GM21515 (cell line): ENCODE measurements around the gene SALL3.
A peak's percentile ranks its signal among the peaks of the same experiment; 100 is the strongest.

Source experiments
- ATAC-seq: cut with Tn5 transposase; IDR thresholded peaks from one replicate; pipeline ENCODE4 v1.9.1; 2021; ENCODE audit not compliant: unreplicated experiment

The SALL3 gene

DNA sequence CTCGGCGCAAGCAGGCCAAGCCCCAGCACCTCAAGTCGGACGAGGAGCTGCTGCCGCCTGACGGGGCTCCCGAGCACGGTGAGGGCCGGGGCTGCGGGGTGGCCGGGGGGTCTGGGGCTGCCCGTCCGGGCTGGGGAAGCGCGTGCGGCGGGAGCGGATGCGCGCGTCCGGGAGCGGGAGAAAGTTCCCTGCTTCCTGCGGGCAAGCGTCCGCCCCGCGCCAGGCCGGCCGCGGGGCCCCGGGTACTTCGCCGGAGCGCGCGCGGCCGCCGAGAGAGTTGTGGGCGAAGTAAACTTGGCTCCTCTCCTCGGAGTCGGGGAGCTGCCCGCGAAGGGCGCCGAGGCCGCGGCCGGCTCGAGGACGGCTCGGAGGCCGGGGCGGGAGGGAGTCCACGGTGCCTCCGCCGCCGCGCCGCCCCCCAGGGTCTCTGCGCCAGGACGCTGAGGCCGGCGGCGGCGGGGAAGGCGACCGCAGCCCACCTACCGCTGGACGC, 707 bp downstream of the SALL3 start:
- no peak for ATAC-seq

DNA sequence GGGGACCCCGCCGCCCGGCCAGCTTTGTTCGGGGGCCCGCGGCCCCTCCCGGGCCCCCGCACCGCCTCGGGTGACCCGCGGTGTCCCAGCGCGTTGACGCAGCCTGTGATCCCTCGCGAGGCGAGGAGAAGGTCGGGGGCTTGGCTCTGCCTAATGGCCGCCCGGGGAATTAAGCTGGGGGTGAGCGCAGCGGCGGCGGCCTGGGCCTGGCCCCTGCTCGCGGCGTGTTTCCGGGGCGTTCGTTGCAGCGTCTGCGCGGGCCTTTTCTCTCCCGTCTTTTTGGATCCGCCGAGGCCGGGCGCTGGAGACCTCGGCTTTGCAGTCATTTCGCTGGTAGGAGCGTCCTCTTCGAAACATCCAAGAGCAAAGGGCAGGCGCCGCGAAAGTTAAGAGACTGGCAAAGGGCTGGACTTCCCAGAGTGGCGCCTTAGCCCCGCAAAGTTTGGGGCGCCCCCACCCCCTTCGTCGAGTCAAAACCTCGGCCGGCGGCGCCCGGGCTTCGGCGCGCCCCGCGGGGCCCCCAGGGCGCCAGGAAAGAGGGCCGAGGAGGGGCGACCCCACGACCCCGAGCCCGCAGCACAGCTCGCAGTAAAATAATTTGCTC, 1.3 kb downstream of the SALL3 start:
- ATAC-seq: no peak

DNA sequence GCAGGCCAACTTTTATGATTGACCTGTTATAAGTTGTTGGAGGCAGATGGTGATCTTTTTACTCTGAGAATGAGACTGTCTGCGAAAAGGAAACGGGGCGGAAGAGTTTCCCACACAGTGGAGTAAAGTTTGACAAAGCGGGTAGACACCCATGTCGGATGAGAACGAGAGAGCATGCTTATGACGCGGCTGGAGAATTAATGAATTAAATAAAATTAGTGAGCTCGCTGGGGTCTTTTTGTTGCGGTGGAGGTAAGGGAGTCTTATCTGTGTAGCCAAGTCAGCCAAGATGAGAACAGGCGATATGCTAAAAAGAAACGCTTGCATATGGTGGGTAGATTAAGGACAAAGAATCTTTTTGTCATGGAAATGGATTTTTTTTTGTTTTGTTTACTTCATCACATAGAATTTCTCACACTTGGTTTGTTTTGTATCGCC, 1.8 kb downstream of the SALL3 start:
- no peak for ATAC-seq

DNA sequence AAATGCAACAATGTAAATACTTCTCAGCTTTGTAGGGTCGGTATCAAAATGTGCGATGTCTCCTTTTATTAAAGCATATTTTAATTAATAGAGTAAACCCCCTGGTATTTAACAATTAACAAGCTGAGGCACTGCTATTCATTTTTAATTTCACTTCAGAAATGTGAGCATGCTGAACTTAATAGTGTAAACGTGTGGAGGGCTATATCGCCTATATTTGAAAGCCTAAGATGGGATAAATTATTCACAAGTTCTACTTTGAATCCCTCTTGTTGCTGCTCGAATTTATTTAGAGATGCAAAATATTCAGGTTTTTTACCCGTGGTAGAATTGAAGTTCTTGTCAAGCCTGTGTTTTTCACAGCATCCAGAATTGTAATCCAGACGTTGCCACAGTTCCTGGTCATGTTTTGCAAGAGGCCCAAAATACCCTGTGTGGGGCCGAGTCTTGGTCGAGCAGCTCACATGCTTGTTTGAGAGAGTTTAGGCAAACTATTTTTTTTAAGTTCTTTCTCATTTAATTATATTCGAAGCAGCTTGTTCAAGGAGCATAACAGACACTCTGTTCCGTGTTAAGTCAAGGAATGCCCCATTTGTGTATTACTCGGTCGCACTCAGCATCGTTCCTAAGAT, 2.5 kb downstream of the SALL3 start:
- ATAC-seq: no peak

DNA sequence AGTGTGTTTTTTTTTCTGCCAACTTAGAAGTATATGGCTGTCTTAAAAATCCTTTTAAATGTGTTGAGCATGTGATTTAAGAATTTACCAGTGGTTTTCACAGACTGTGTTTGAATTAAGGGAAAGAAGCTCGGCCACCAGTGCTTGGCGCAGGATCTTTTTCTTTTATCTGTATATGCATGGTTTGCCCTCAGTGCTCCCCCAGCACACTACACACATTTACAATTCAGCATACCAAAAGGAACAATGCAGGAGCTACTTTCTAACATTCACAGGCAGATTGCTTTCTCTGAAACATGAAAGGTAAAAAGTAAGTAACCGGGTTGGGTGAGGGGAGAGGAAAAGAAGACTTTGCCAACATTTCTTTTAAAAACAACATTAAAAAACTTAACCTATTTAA, 3.9 kb downstream of the SALL3 start:
- no peak for ATAC-seq

DNA sequence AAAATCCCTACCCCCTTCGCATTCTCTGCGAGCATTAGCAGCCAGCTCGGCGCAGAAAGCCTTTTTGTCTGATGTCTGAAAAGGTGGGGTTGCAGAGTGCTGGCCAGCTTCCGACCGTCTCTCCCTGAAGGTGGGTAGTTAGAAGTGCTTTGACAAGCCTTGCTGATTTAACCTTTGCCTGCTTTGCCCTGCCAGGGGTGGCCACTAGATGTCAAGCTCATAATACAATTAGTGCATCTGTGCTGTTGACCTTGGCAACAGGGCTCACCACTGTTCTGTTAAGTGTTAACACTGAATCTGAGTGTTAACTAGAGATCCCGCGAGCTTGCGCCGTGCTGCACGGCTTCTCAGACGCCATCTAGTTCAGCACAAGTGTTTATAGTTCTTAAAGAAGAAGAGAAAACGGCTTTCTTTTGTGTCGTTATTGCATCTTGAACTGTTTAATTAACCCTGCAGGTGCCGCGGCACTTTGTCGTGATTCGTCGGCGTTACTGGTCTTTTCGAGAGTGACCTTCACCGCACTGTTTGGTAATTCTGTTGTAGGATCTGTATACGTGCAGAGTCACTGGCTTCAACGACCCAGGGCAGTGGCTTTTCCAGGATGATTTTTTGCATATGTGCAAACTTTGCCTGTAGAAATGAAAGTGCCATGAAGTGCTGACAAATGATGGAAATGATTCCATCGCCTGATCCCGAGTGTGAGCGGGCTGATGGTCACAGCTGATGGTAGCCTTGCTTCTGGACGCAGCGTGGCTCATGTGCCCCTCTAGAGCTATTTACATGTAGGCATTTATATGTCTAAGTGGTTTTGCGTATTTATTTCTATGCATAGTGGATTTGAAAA, 5.5 kb downstream of the SALL3 start:
- ATAC-seq: peak; percentile 72

DNA sequence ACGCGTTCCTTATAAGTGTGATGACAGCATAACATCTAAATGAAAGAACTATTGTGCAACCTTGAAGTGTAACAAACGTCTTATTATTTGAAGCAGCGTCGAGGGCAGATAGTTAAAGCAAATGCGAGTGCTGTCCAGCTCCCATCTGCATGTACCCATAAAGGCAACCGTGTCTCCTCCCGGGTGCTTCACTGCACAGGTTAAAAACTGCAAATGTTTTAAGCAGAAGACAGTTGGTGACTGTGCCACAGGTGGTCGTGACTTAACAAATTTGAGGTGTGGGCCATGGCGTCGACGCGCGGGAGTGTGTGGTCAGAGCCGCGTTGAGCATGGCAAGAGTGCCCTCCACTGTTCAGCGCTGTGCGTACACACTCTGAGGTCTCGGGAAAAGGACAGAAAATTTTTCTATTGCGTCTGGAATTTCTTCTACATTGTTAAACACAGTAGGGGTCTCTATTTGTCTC, 6.4 kb downstream of the SALL3 start:
- no peak for ATAC-seq

DNA sequence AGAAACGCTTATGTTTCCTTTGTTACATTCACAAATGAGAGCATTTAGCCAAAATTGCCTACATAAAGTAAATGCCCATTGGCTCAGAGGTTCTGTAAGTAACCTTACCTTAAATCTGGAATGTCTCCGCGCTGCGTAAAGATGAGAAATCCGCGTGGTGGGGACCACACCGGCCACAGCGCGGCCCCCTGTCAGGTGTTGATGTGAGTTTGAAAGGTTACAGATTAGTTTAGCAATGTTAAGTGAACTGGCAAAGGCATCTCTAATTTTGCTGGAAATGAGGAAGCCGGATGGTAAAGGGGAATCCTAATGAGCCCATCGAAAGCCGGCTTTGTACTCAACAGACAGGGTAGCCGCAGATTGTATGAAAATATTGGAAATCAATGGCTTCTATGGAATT, 11.8 kb downstream of the SALL3 start:
- no peak for ATAC-seq

DNA sequence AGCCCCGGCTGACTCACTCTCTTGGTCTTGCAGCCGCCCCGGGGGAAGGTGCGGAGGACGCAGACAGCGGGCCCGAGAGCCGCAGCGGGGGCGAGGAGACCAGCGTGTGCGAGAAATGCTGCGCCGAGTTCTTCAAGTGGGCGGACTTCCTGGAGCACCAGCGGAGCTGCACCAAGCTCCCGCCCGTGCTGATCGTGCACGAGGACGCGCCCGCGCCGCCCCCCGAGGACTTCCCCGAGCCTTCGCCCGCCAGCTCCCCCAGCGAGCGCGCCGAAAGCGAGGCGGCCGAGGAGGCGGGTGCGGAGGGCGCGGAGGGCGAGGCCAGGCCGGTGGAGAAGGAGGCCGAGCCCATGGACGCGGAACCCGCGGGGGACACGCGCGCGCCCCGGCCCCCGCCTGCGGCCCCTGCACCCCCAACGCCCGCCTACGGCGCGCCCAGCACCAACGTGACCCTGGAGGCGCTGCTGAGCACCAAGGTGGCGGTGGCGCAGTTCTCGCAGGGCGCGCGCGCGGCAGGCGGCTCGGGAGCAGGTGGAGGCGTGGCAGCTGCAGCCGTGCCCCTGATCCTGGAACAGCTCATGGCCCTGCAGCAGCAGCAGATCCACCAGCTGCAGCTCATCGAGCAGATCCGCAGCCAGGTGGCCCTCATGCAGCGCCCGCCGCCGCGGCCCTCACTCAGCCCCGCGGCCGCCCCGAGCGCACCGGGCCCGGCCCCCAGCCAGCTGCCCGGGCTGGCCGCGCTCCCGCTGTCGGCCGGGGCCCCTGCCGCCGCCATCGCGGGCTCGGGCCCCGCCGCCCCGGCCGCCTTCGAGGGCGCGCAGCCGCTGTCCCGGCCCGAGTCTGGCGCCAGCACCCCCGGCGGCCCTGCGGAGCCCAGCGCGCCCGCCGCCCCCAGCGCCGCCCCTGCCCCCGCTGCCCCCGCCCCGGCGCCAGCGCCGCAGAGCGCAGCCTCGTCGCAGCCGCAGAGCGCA, 12.7 kb downstream of the SALL3 start:
- no peak for ATAC-seq

DNA sequence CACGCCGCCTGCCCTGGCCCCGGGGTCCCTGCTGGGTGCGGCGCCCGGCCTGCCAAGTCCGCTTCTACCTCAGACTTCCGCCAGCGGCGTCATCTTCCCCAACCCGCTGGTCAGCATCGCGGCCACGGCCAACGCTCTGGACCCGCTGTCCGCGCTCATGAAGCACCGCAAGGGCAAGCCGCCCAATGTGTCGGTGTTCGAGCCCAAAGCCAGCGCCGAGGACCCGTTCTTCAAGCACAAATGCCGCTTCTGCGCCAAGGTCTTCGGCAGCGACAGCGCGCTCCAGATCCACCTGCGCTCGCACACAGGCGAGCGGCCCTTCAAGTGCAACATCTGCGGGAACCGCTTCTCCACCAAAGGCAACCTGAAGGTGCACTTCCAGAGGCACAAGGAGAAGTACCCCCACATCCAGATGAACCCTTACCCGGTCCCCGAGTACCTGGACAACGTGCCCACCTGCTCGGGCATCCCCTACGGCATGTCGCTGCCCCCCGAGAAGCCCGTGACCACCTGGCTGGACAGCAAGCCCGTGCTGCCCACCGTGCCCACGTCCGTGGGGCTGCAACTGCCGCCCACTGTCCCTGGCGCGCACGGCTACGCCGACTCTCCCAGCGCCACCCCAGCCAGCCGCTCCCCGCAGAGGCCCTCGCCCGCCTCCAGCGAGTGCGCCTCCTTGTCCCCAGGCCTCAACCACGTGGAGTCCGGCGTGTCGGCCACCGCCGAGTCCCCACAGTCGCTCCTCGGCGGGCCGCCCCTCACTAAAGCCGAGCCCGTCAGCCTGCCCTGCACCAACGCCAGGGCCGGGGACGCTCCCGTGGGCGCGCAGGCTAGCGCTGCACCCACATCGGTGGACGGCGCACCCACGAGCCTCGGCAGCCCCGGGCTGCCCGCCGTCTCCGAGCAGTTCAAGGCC, 13.7 kb downstream of the SALL3 start:
- ATAC-seq: no peak

DNA sequence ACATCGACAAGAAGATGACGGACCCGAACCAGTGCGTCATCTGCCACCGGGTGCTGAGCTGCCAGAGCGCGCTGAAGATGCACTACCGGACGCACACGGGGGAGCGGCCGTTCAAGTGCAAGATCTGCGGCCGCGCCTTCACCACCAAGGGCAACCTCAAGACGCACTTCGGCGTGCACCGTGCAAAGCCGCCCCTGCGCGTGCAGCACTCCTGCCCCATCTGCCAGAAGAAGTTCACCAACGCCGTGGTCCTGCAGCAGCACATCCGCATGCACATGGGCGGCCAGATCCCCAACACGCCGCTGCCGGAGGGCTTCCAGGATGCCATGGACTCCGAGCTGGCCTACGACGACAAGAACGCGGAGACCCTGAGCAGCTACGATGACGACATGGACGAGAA, 14.4 kb downstream of the SALL3 start:
- ATAC-seq: no peak

DNA sequence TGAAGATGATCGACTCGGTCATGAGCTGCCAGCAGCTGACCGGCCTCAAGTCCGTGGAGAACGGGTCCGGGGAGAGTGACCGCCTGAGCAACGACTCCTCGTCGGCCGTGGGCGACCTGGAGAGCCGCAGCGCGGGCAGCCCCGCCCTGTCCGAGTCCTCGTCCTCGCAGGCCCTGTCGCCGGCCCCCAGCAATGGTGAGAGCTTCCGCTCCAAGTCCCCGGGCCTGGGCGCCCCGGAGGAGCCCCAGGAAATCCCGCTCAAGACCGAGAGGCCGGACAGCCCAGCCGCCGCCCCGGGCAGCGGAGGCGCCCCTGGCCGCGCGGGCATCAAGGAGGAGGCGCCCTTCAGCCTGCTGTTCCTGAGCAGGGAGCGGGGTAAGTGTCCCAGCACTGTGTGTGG, 14.9 kb downstream of the SALL3 start:
- ATAC-seq: no peak

DNA sequence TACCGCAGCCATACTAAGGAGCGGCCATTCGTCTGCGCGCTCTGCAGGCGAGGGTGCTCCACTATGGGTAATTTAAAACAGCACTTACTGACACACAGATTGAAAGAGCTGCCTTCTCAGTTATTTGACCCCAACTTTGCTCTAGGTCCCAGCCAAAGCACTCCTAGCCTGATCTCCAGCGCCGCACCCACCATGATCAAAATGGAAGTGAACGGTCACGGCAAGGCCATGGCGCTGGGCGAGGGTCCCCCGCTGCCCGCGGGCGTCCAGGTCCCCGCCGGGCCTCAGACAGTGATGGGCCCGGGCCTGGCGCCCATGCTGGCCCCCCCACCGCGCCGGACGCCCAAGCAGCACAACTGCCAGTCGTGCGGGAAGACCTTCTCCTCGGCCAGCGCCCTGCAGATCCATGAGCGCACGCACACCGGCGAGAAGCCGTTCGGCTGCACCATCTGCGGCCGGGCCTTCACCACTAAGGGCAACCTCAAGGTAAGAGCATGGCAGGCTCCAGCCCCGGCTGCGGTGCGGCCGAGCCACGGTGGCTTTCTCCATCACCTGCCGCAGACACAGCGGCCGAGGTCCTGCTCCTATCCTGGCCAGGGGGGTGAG, 15.5 kb downstream of the SALL3 start:
- no peak for ATAC-seq

DNA sequence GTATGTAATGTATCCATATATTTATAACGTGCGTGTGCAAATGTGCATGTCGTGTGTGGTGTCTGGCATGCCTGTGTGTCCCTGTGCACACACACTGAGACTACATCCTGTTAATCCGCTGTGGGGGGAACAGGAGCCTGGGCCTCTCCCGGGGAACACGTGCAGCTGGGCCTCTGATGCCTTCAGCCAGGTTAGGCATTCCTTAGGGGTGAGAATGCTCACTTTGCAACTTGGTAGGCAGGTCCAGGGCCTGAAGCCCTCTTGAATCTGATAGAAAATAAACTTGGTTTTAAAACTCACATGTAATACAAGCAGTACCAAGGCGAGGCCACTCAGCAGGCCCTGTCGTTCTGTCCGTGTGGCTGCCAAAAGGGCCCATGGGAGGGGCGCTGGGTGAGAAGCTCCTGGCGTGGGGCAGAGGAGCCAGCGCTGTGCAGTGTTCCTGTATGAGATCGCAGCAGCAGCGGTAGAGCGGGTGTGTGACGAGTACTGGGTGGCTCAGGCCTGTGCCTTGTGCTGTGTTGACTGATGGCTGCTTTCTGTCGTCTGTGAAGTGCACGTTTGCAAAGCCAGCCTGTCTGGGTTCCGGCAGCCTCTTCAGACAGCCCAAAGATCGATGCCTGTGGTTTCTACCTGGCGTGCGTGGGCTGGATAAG, 16.2 kb downstream of the SALL3 start:
- ATAC-seq: no peak

DNA sequence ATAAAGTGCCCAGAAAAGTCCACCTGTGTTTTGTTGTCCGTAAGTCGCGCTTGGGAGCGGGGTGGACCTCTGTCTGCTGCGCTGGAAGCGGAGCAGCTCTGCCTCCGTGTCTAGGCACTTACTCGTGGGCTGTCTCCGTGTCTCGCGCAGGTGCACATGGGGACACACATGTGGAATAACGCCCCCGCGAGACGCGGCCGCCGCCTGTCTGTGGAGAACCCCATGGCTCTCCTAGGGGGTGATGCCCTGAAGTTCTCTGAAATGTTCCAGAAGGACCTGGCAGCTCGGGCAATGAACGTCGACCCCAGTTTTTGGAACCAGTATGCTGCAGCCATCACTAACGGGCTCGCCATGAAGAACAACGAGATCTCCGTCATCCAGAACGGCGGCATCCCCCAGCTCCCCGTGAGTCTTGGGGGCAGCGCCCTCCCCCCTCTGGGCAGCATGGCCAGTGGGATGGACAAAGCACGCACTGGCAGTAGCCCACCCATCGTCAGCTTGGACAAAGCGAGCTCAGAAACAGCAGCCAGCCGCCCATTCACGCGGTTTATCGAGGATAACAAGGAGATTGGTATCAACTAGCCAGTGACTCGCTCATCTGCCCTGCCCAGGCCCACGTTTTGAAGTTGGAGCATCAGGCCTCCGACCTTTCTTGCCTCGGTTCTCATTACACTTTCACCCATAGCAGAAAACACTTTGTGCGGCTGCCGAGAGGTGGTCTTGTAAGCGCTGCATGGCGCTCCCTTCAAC, 17.3 kb downstream of the SALL3 start:
- ATAC-seq: no peak

DNA sequence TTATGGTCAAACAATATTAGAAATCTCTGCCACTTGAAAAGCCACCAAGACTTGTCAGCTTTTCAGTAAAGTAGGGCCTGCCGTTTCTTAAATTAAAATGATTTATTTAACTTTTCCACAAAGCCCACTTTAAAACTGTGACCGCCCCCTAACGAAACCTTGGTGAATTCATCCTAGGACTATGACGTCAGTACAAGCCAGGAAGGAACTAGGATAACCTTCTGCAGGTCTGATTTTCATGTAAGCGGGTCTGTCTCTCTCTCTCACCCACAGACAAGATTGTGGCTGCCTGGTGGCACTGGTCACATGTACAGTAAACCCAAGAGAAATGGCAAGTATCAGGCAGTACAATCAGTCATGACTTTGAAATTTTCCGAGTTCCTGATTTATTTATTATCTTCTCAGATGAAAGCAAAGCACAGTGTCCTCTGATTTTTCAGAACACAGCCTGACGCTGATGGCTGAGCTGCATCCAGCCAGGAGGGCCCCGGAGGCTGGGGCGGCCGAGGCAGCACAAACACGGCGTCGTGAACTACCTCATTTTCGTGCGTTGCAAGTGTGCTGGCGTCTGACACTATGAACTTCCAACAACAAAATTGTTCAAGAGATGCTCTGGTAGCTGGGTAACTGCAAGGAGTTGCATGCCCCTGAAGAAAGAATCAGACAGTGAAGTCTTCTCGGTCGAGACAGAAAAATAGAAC, 18.9 kb downstream of the SALL3 start:
- ATAC-seq: no peak

DNA sequence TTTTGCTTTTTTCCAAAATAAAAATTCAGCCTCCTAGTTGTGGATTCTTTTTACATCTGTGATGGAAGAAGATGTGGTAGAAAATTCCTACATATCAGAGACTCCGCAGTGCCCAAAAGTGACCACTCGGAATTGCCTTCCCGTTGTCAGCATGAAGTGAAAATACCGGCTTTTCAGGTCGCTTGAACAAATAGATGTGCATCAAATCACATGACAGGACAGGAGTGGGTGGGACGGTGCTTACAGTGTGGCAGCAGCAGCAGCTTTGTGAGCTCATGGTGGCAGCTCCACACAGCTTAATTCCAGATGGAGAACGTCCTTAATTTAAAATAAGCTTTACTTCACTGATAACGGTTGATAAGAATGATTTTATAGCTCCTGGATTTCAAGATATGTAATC, 20.3 kb downstream of the SALL3 start:
- ATAC-seq: no peak
